SH-SY5Y (cell line): ENCODE measurements around the gene MTG1.

Source experiments
- GATA2 ChIP-seq: IDR thresholded peaks from 2 replicates; pipeline ENCODE4 v1.6.1; 2011; ENCODE audit warnings: mild to moderate bottlenecking, low read depth, low read length
- GATA3 ChIP-seq: IDR thresholded peaks from 2 replicates; pipeline ENCODE4 v1.6.1; 2011; ENCODE audit warnings: low read depth, mild to moderate bottlenecking, low read length, moderate library complexity

DNA sequence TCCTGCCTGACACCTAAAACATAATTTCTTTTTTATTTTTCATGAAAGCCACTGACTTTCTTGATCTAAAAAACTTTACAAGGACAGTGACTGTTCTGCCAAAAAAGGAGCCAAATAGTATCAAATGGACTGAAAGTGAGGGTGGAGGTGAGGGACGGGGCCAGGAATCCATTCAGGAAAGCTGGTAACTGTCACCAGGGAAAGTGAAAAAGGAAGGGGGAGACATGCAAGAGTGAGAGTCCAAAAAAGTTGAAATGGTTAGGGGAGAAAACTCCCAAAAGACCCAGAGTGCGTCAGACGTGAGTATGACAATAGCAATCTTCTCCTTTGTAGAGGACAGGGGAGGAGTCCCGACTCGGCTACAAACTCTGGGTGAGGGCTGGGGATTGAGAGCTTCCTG lies 49.7 kb upstream of the MTG1 start:
- TF ChIP-seq GATA2 (no peak), GATA3 (no peak)
